Brain microvascular endothelial cell (primary cell): ENCODE measurements around the gene SIGLEC9.
A peak's percentile ranks its signal among the peaks of the same experiment; 100 is the strongest.

Experiments
- DNase-seq: peaks from one replicate; pipeline ENCODE4 v3.0.0-alpha.2; 2020
- H3K27ac ChIP-seq: fragments of 250-450 bp; sonication (Bioruptor Pico); 2 replicates; pipeline ENCODE4 v1.5.1; 2020; ENCODE audit warnings: mild to moderate bottlenecking, moderate library complexity
- H3K27me3 ChIP-seq: fragments of 250-450 bp; sonication (Bioruptor Pico); replicated peaks from 2 replicates; pipeline ENCODE4 v1.5.1; 2020; ENCODE audit warnings: mild to moderate bottlenecking
- H3K36me3 ChIP-seq: fragments of 250-450 bp; sonication (Bioruptor Pico); replicated peaks from 2 replicates; pipeline ENCODE4 v1.5.1; 2020; ENCODE audit warnings: mild to moderate bottlenecking
- H3K4me3 ChIP-seq: 2 replicates; pipeline ENCODE4 v1.5.1; 2011; ENCODE audit warnings: low read depth, mild to moderate bottlenecking, control low read depth, low read length, moderate library complexity
- CTCF ChIP-seq: IDR thresholded peaks from 2 replicates; pipeline ENCODE4 v1.5.1; 2011; ENCODE audit warnings: low read depth, mild to moderate bottlenecking, moderate library complexity, low read length, control low read depth, inconsistent platforms; ENCODE audit errors: missing control alignments
- in situ Hi-C: cut with HindIII; loops from 2 replicates; pipeline ENCODE4 v1.10.0; 2017; ENCODE audit warnings: low sequenced_read_pairs, low pct_ligation_motif_present

Gene SIGLEC9

GRCh38 chr19:51103926-51104341 lies 20.8 kb upstream of the SIGLEC9 start:
- H3K4me3 ChIP-seq: no peak overlapping the region
- H3K27me3 ChIP-seq: no peaks in the 10 kb centered on the region
- in situ Hi-C loops: no loop called here
- peaks cover 19% of the 10 kb centered on the region for H3K36me3 ChIP-seq
- DNase-seq: no peak
- no peak overlapping the region for H3K27ac ChIP-seq
- TF ChIP-seq CTCF: no peak

GRCh38 chr19:51107406-51108065 lies 17.2 kb upstream of the SIGLEC9 start:
- peak overlapping the region; percentile 71 for H3K27ac ChIP-seq
- peak overlapping the region; percentile 93 for H3K4me3 ChIP-seq
- peak; percentile 18 for TF ChIP-seq CTCF
- peaks cover 14% of the 10 kb centered on the region for H3K36me3 ChIP-seq
- in situ Hi-C loops: no loop called here
- no peaks in the 10 kb centered on the region for H3K27me3 ChIP-seq
- peak; percentile 25 for DNase-seq

- Histone ChIP-seq H3K27me3 (no peaks in the 10 kb centered on the region), H3K36me3 (peaks cover 7% of the 10 kb centered on the region), H3K27ac (peak within 1 kb of the TSS; percentile 71), H3K4me3 (peak within 1 kb of the TSS; percentile 93)
- peak; percentile 99 for DNase-seq
- in situ Hi-C loops: no loop called here
- no peak for TF ChIP-seq CTCF
Observed at GRCh38 chr19:51108066-51108804, 16.5 kb upstream of the SIGLEC9 start, which contains the start of gene CTU1. Gene CTU1 (minus strand): TSS chr19:51108409. CDS start chr19:51104569, 3,840 bp downstream.

GRCh38 chr19:51108805-51109146 lies 15.9 kb upstream of the SIGLEC9 start:
- DNase-seq: no peak
- in situ Hi-C loops: no loop called here
- H3K4me3 ChIP-seq: peak overlapping the region; percentile 93
- H3K27ac ChIP-seq: peak overlapping the region; percentile 31
- no peak for TF ChIP-seq CTCF
- H3K36me3 ChIP-seq: peaks cover 5% of the 10 kb centered on the region
- no peaks in the 10 kb centered on the region for H3K27me3 ChIP-seq

GRCh38 chr19:51110666-51110971 lies 14.1 kb upstream of the SIGLEC9 start:
- H3K27ac ChIP-seq: no peak overlapping the region
- TF ChIP-seq CTCF: no peak
- in situ Hi-C loops: no loop called here
- no peak overlapping the region for H3K4me3 ChIP-seq
- H3K27me3 ChIP-seq: no peaks in the 10 kb centered on the region
- DNase-seq: no peak
- H3K36me3 ChIP-seq: no peaks in the 10 kb centered on the region
